ENCODE data around the gene RND1.
"Not testable (repeated sequence)": the region's sequence is repeated elsewhere in the genome, so short reads cannot be mapped to it uniquely, and the experiment has no call there.

Gene RND1

GRCh38 chr12:48866052-48866711 is 512 bp upstream of the RND1 start:
- no peak for DNase-seq (ENCODE audit: low read depth)

GRCh38 chr12:48863291-48863690 is 2.4 kb downstream of the RND1 start:
- DNase-seq (ENCODE audit: low read depth): no peak

- DNase-seq (ENCODE audit: low read depth): no peak
Observed at GRCh38 chr12:48862760-48863159, 2.9 kb downstream of the RND1 start.

GRCh38 chr12:48861111-48861510 is 4.6 kb downstream of the RND1 start:
- no peak for DNase-seq (ENCODE audit: low read depth)

GRCh38 chr12:48860236-48860635 is 5.4 kb downstream of the RND1 start:
- not testable (repeated sequence) for DNase-seq (ENCODE audit: low read depth)

GRCh38 chr12:48859607-48860006 is 6.1 kb downstream of the RND1 start:
- no peak for DNase-seq (ENCODE audit: low read depth)

GRCh38 chr12:48858043-48858442 is 7.6 kb downstream of the RND1 start:
- DNase-seq (ENCODE audit: low read depth): no peak

- DNase-seq (ENCODE audit: low read depth): no peak
Observed at GRCh38 chr12:48857278-48857994, 8.2 kb downstream of the RND1 start.

- no peak for DNase-seq (ENCODE audit: low read depth)
Observed at GRCh38 chr12:48856379-48856778, 9.3 kb downstream of the RND1 start.

- DNase-seq (ENCODE audit: low read depth): not testable (repeated sequence)
Observed at GRCh38 chr12:48854932-48855331, 10.7 kb downstream of the RND1 start.

- no peak for DNase-seq (ENCODE audit: low read depth)
Observed at GRCh38 chr12:48854488-48854887, 11.2 kb downstream of the RND1 start.

GRCh38 chr12:48852734-48853688 is 12.7 kb downstream of the RND1 start:
- DNase-seq (ENCODE audit: low read depth): peak; percentile 88

GRCh38 chr12:48851883-48852733 is 13.6 kb downstream of the RND1 start, which contains the start of gene DDX23:
TSS of gene DDX23 (minus strand) at chr12:48852163. CDS start at chr12:48845782, 6,381 bp downstream.
- DNase-seq (ENCODE audit: low read depth): peak; percentile 88

GRCh38 chr12:48842021-48842420 is 23.6 kb downstream of the RND1 start:
- DNase-seq (ENCODE audit: low read depth): not testable (repeated sequence)

GRCh38 chr12:48838048-48838447 is 27.6 kb downstream of the RND1 start:
- no peak for DNase-seq (ENCODE audit: low read depth)

- DNase-seq (ENCODE audit: low read depth): no peak
Observed at GRCh38 chr12:48832321-48833060, 33.2 kb downstream of the RND1 start.

- no peak for DNase-seq (ENCODE audit: low read depth)
Observed at GRCh38 chr12:48831257-48831656, 34.4 kb downstream of the RND1 start.

- no peak for DNase-seq (ENCODE audit: low read depth)
Observed at GRCh38 chr12:48828841-48829575, 36.7 kb downstream of the RND1 start.

GRCh38 chr12:48828293-48828692 is 37.4 kb downstream of the RND1 start:
- DNase-seq (ENCODE audit: low read depth): no peak

GRCh38 chr12:48827513-48828096 is 38.1 kb downstream of the RND1 start:
- no peak for DNase-seq (ENCODE audit: low read depth)
